Chondrocyte (in vitro differentiated cells): Measurements from ENCODE around the gene EPHA6. TPM values are rescaled to one million over a fixed set of nuclear protein-coding genes. Genes with fewer than 3 reads are reported as not detected.
"Not testable (repeated sequence)": the region's sequence is repeated elsewhere in the genome, so short reads cannot be mapped to it uniquely, and the experiment has no call there.

Experiments
- DNase-seq: peaks from one replicate; pipeline ENCODE4 v3.0.0; 2021; ENCODE audit warnings: mixed read lengths, low spot score
- H3K27ac Mint-ChIP-seq: one replicate; pipeline ENCODE4 v1.8.0; 2021; ENCODE audit warnings: mild to moderate bottlenecking, moderate library complexity, mixed read lengths; ENCODE audit not compliant: unreplicated experiment
- H3K27me3 Mint-ChIP-seq: 2 replicates; pipeline ENCODE4 v1.8.0; 2021; ENCODE audit warnings: low read depth, mixed read lengths
- H3K36me3 Mint-ChIP-seq: 2 replicates; pipeline ENCODE4 v1.8.0; 2021; ENCODE audit warnings: low read depth, mixed read lengths
- H3K4me1 Mint-ChIP-seq: 2 replicates; pipeline ENCODE4 v1.8.0; 2021; ENCODE audit warnings: low read depth, mild to moderate bottlenecking, mixed read lengths
- H3K4me3 Mint-ChIP-seq: one replicate; pipeline ENCODE4 v1.8.0; 2021; ENCODE audit warnings: mild to moderate bottlenecking, moderate library complexity, mixed read lengths; ENCODE audit not compliant: unreplicated experiment
- H3K9me3 Mint-ChIP-seq: 2 replicates; pipeline ENCODE4 v1.8.0; 2021; ENCODE audit warnings: low read depth, mixed read lengths
- total RNA-seq: library from RNA; stranded (reverse); gene quantifications from 3 replicates; pipeline ENCODE4 v1.2.1, GENCODE V29; 2021
- TF ChIP-seq, protein P1 (sequence below): fragments of 200-600 bp; sonication (generic); IDR thresholded peaks from 2 replicates; pipeline ENCODE4 v1.5.0; 2021; ENCODE audit warnings: antibody characterized with exemption, mild to moderate bottlenecking, moderate library complexity

The EPHA6 gene
- total RNA-seq, 1 donor from 2014 or later = 0.62 TPM

GRCh38 chr3:97479740-97480139 is 665.3 kb downstream of the EPHA6 start:
- Mint-ChIP-seq H3K9me3 (no peaks in the 10 kb centered on the region), H3K4me1 (no peaks in the 10 kb centered on the region), H3K27me3 (no peaks in the 10 kb centered on the region), H3K4me3 (no peak overlapping the region), H3K27ac (no peak overlapping the region), H3K36me3 (no peaks in the 10 kb centered on the region)
- TF ChIP-seq, protein P1, sequence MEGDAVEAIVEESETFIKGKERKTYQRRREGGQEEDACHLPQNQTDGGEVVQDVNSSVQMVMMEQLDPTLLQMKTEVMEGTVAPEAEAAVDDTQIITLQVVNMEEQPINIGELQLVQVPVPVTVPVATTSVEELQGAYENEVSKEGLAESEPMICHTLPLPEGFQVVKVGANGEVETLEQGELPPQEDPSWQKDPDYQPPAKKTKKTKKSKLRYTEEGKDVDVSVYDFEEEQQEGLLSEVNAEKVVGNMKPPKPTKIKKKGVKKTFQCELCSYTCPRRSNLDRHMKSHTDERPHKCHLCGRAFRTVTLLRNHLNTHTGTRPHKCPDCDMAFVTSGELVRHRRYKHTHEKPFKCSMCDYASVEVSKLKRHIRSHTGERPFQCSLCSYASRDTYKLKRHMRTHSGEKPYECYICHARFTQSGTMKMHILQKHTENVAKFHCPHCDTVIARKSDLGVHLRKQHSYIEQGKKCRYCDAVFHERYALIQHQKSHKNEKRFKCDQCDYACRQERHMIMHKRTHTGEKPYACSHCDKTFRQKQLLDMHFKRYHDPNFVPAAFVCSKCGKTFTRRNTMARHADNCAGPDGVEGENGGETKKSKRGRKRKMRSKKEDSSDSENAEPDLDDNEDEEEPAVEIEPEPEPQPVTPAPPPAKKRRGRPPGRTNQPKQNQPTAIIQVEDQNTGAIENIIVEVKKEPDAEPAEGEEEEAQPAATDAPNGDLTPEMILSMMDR = no peak
- DNase-seq = no peak

DNA sequence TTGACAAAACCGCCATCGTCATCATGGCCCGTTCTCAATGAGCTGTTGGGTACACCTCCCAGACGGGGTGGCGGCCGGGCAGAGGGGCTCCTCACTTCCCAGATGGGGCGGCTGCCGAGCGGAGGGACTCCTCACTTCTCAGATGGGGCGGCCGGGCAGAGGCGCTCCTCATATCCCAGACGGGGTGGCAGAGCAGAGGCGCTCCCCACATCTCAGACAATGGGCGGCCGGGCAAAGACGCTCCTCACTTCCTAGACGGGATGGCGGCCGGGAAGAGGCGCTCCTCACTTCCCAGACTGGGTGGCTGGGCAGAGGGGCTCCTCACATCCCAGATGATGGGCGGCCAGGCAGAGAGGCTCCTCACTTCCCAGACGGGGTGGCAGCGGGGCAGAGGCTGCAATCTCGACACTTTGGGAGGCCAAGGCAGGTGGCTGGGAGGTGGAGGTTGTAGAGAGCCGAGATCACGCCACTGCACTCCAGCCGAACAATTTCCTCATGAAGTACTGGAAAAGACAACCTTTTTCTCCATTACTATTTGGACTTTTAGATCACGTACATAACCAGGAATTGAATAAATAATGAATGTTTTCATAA is 666.4 kb downstream of the EPHA6 start:
- H3K4me3 Mint-ChIP-seq, H3K36me3 Mint-ChIP-seq, H3K9me3 Mint-ChIP-seq, H3K27me3 Mint-ChIP-seq, DNase-seq, H3K27ac Mint-ChIP-seq, H3K4me1 Mint-ChIP-seq: not testable (repeated sequence)

GRCh38 chr3:97481416-97481815 is 667.0 kb downstream of the EPHA6 start:
- no peaks in the 10 kb centered on the region for H3K4me1 Mint-ChIP-seq
- H3K4me3 Mint-ChIP-seq = no peak overlapping the region
- no peaks in the 10 kb centered on the region for H3K36me3 Mint-ChIP-seq
- TF ChIP-seq, protein P1 = no peak
- H3K27me3 Mint-ChIP-seq = no peaks in the 10 kb centered on the region
- no peaks in the 10 kb centered on the region for H3K9me3 Mint-ChIP-seq
- DNase-seq = no peak
- no peak overlapping the region for H3K27ac Mint-ChIP-seq

- Mint-ChIP-seq H3K27me3 (peaks cover 2% of the 10 kb centered on the region), H3K27ac (no peak overlapping the region), H3K4me3 (no peak overlapping the region), H3K4me1 (no peaks in the 10 kb centered on the region), H3K9me3 (no peaks in the 10 kb centered on the region), H3K36me3 (no peaks in the 10 kb centered on the region)
- no peak for DNase-seq
- TF ChIP-seq, protein P1 = no peak
Measured at GRCh38 chr3:97485206-97485605, 670.8 kb downstream of the EPHA6 start.

DNA sequence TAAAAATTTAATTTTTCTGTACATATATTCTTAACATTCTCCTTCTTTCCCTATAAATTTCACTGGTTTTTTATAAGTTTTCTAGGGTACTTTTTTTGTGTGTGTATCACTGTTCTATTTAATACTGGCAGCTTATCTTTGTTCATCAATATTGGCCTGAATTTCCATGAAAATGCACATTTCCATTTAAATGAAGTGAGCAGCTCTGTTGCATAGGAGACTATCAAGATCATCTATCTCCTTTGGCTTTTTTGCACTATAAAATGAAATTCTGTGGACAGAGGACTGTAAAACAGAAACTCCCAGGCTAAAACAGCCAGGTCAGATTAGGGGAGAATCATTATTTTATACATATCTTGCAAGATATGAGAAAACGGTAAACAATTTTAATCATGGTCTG is 673.2 kb downstream of the EPHA6 start:
- Mint-ChIP-seq H3K9me3 (no peaks in the 10 kb centered on the region), H3K36me3 (no peaks in the 10 kb centered on the region), H3K4me1 (no peaks in the 10 kb centered on the region), H3K27ac (no peak overlapping the region), H3K4me3 (no peak overlapping the region), H3K27me3 (peaks cover 2% of the 10 kb centered on the region)
- TF ChIP-seq, protein P1 = no peak
- no peak for DNase-seq

DNA sequence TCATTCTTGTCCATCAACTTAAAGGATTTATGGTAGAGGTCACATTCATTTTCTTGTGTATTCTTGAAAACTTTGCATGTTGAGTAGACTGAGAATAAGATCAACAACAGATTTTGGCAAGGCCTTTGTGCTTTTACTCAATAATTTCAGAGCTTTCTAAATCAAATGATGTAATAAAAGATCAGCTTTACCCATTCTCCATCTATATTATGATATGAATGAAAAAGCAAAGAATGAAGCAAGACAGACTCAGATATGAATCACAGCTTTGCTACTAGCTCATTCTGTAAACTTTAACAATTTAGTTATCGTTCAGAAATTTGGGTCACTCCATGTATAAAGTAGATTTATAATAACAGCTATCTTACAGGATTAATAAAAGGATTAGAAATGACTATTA is 674.3 kb downstream of the EPHA6 start:
- no peaks in the 10 kb centered on the region for H3K4me1 Mint-ChIP-seq
- H3K27ac Mint-ChIP-seq = no peak overlapping the region
- H3K27me3 Mint-ChIP-seq = peaks cover 5% of the 10 kb centered on the region
- no peak for DNase-seq
- H3K4me3 Mint-ChIP-seq = no peak overlapping the region
- H3K36me3 Mint-ChIP-seq = no peaks in the 10 kb centered on the region
- TF ChIP-seq, protein P1 = no peak
- no peaks in the 10 kb centered on the region for H3K9me3 Mint-ChIP-seq
